Transverse colon (tissue), 4 donors: Measurements from ENCODE around the gene ARVCF. TPM values are rescaled to one million over a fixed set of nuclear protein-coding genes. Genes with fewer than 3 reads are reported as not detected.

Experiments
- DNase-seq: peaks from one replicate; pipeline ENCODE4 v3.0.0-alpha.2; 2019
- H3K27ac ChIP-seq, 4 donors: fragments of 200-600 bp; sonication (generic); 2 replicates each; pipeline ENCODE4 v1.5.1; 2016 to 2018; ENCODE audit warnings: inconsistent platforms in 4 of 4
- H3K27me3 ChIP-seq: fragments of 200-600 bp; sonication (generic); 2 replicates; pipeline ENCODE4 v1.5.1; 2017; ENCODE audit warnings: inconsistent platforms
- H3K36me3 ChIP-seq, 4 donors: fragments of 200-600 bp; sonication (generic); 2 replicates each; pipeline ENCODE4 v1.5.1; 2017 to 2019; ENCODE audit warnings: inconsistent platforms in 4 of 4
- H3K4me1 ChIP-seq, 4 donors: fragments of 200-600 bp; sonication (generic); 2 replicates each; pipeline ENCODE4 v1.5.1; 2017 to 2020; ENCODE audit warnings: inconsistent platforms in 4 of 4
- H3K4me3 ChIP-seq, 4 donors: fragments of 200-600 bp; sonication (generic); 1 replicate in 1 of 4; 2 replicates in 3 of 4; pipeline versions ENCODE4 v1.5.1 to v1.6.1; 2017 to 2019; ENCODE audit warnings: inconsistent platforms in 4 of 4
- H3K9me3 ChIP-seq, 2 donors: fragments of 200-600 bp; sonication (generic); 2 replicates each; pipeline ENCODE4 v1.5.1; 2017 to 2019; ENCODE audit warnings: inconsistent platforms in 2 of 2
- EP300 ChIP-seq: sonication (generic); formaldehyde crosslinking; IDR thresholded peaks from one replicate; pipeline ENCODE4 v1.6.1; 2017; ENCODE audit warnings: antibody characterized with exemption, low read depth
- POLR2A ChIP-seq: fragments of 450-650 bp; IDR thresholded peaks from one replicate; pipeline ENCODE4 v1.6.1; 2016; ENCODE audit warnings: antibody characterized with exemption, mild to moderate bottlenecking, moderate library complexity
- POLR2AphosphoS5 ChIP-seq, 3 donors: sonication (generic); formaldehyde crosslinking; IDR thresholded peaks; one replicate each; pipeline ENCODE4 v1.6.1; 2016; ENCODE audit warnings: antibody characterized with exemption in 3 of 3
- WGBS, 2 donors: methylation state at CpG; one replicate each; pipeline ENCODE4 v1.1.5; 2018; ENCODE audit warnings: low coverage in 1 of 2; 5-methylcytosine and 5-hydroxymethylcytosine counted together
- in situ Hi-C, 4 donors: fragments of 200-750 bp; cut with MboI; loops; one replicate each; pipeline versions ENCODE4 v1.15.0 to v1.15.1; 2017; ENCODE audit warnings: low sequenced_read_pairs in 3 of 4, low pct_ligation_motif_present in 1 of 4, low pct_unique_long_range_greater_than_20kb in 1 of 4
- intact Hi-C: fragments of 100-400 bp; cut with DNase I; formaldehyde crosslinking; loops from one replicate; pipeline ENCODE4 v1.15.1; 2023; ENCODE audit warnings: low total_unique reads
- total RNA-seq, 4 donors: library from RNA; depleted of rRNA; stranded (reverse); fragments of >200 nt; gene quantifications; one replicate each; pipeline ENCODE4 v1.1.0, GENCODE V29; 2016
- TF ChIP-seq, protein P1 (sequence below), 5 experiments: fragments of 200-600 bp in 3 of 5; fragments of 450-650 bp in 2 of 5; sonication (generic) in 3 of 5; IDR thresholded peaks; 1 replicate in 2 of 5; 2 replicates in 3 of 5; pipeline ENCODE4 v1.5.1; 2016 to 2017; ENCODE audit warnings: antibody characterized with exemption in 5 of 5, inconsistent platforms in 3 of 5, mild to moderate bottlenecking in 2 of 5, moderate library complexity in 1 of 5

The ARVCF gene
- total RNA-seq, 4 donors from 2014 or later, result 15.3 to 81.6 (median 19.3) TPM

- intact Hi-C loops, result no loop called here
Observed at GRCh38 chr22:19948057-19948760, 68.4 kb downstream of the ARVCF start.

GRCh38 chr22:19943082-19944026 is 73.3 kb downstream of the ARVCF start:
- peak; percentile 19 to 76 (median 66) for TF ChIP-seq POLR2AphosphoS5 (IDR thresholded peaks at IDR 0.05)
- TF ChIP-seq EP300, result no peak
- TF ChIP-seq, protein P1, sequence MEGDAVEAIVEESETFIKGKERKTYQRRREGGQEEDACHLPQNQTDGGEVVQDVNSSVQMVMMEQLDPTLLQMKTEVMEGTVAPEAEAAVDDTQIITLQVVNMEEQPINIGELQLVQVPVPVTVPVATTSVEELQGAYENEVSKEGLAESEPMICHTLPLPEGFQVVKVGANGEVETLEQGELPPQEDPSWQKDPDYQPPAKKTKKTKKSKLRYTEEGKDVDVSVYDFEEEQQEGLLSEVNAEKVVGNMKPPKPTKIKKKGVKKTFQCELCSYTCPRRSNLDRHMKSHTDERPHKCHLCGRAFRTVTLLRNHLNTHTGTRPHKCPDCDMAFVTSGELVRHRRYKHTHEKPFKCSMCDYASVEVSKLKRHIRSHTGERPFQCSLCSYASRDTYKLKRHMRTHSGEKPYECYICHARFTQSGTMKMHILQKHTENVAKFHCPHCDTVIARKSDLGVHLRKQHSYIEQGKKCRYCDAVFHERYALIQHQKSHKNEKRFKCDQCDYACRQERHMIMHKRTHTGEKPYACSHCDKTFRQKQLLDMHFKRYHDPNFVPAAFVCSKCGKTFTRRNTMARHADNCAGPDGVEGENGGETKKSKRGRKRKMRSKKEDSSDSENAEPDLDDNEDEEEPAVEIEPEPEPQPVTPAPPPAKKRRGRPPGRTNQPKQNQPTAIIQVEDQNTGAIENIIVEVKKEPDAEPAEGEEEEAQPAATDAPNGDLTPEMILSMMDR (IDR thresholded peaks at IDR 0.05), result peak in 1 of 5 experiments; percentile 7
- peak; percentile 29 for TF ChIP-seq POLR2A
- H3K27ac ChIP-seq, result peak overlapping the region; percentile 87 to 91 (median 89)
- no peak for DNase-seq
- intact Hi-C loops, result no loop called here
- peak overlapping the region in 2 of 4 donors; percentile 61 to 95 for H3K4me3 ChIP-seq
- H3K9me3 ChIP-seq, result no peaks in the 10 kb centered on the region
- H3K27me3 ChIP-seq, result no peaks in the 10 kb centered on the region
- no peaks in the 10 kb centered on the region for H3K36me3 ChIP-seq
- peaks cover 23 to 48% (median 36%) of the 10 kb centered on the region in 4 donors for H3K4me1 ChIP-seq
- WGBS, 2 donors, result 47 to 65% methylated on average over 8 to 11 of the region's 11 CpGs
- in situ Hi-C loops, result no loop called here

More at GRCh38 chr22:19948057-19948760, 68.4 kb downstream of the ARVCF start:
- Histone ChIP-seq H3K4me1 (peaks cover 18 to 38% (median 28%) of the 10 kb centered on the region in 4 donors), H3K36me3 (no peaks in the 10 kb centered on the region), H3K9me3 (no peaks in the 10 kb centered on the region), H3K4me3 (no peak overlapping the region), H3K27me3 (no peaks in the 10 kb centered on the region), H3K27ac (peak overlapping the region; percentile 3 to 79 (median 47))
- TF ChIP-seq EP300 (no peak), POLR2AphosphoS5 (IDR thresholded peaks at IDR 0.05) (no peak), POLR2A (no peak)
- TF ChIP-seq, protein P1 (IDR thresholded peaks at IDR 0.05), result no peak
- 71 to 73% methylated on average over 4 to 9 of the region's 9 CpGs for WGBS, 2 donors
- in situ Hi-C loops, result no loop called here
- no peak for DNase-seq

GRCh38 chr22:19942157-19943081 is 74.2 kb downstream of the ARVCF start:
- TF ChIP-seq POLR2A (no peak), EP300 (no peak), POLR2AphosphoS5 (IDR thresholded peaks at IDR 0.05) (no peak)
- TF ChIP-seq, protein P1 (IDR thresholded peaks at IDR 0.05), result no peak
- Histone ChIP-seq H3K27ac (peak overlapping the region; percentile 87 to 91 (median 89)), H3K36me3 (no peaks in the 10 kb centered on the region), H3K27me3 (no peaks in the 10 kb centered on the region), H3K4me3 (peak overlapping the region; percentile 61 to 95 (median 68)), H3K4me1 (peaks cover 17 to 45% (median 34%) of the 10 kb centered on the region in 4 donors), H3K9me3 (no peaks in the 10 kb centered on the region)
- intact Hi-C loops (no loop called here), in situ Hi-C loops (no loop called here)
- 0 to 3% methylated on average over 1 to 8 of the region's 8 CpGs for WGBS, 2 donors
- no peak for DNase-seq
